A549 (cell line): ENCODE results near the gene ABCB1. TPM values are rescaled to one million over a fixed set of nuclear protein-coding genes. Genes with fewer than 3 reads are reported as not detected.

Experiments
- ATAC-seq, 2 experiments: fragments of 200-7000 bp in 1 of 2; fragments of >200 bp in 1 of 2; cut with Nextera tagmentation in 1 of 2; cut with Tn5 transposase in 1 of 2; 3 replicates each; pipeline versions ENCODE4 v1.8.0 to v1.9.1; 2018 to 2020; ENCODE audit warnings: mild to moderate bottlenecking in 1 of 2, moderate library complexity in 1 of 2
- CTCF ChIA-PET: fragments of 300-600 bp; sonication (Branson Sonifier 250); formaldehyde crosslinking; extraction: SDS; loops from one replicate; lab custom pipeline; 2021; ENCODE audit warnings: antibody characterized with exemption, inconsistent platforms; lab: Yijun Ruan, JAX
- POLR2A ChIA-PET: fragments of 350-600 bp; formaldehyde crosslinking; extraction: SDS; loops from one replicate; lab custom pipeline; 2021; ENCODE audit warnings: antibody characterized with exemption, inconsistent platforms; lab: Yijun Ruan, JAX
- DNase-seq, 2 experiments: peaks; one replicate each; pipeline versions ENCODE4 v3.0.0 to v3.0.0-alpha.2; 2011 to 2016; ENCODE audit warnings: low read depth in 1 of 2, low spot score in 1 of 2
- FAIRE-seq: peaks from 2 replicates; lab custom pipeline; 2011; peaks lifted over from hg19 to GRCh38; lab: Jason Lieb, UNC
- H3K27ac ChIP-seq, 2 experiments: fragments of >200 bp; sonication (Bioruptor Twin); formaldehyde crosslinking; 3 replicates each; pipeline ENCODE4 v1.5.1; 2016 to 2017
- H3K4me1 ChIP-seq: fragments of >200 bp; sonication (Bioruptor Twin); formaldehyde crosslinking; 3 replicates; pipeline ENCODE4 v1.6.1; 2016
- H3K4me2 ChIP-seq: fragments of >200 bp; sonication (Bioruptor Twin); formaldehyde crosslinking; 3 replicates; pipeline ENCODE4 v1.6.1; 2016
- H3K4me3 ChIP-seq: fragments of >200 bp; sonication (Bioruptor Twin); formaldehyde crosslinking; 3 replicates; pipeline ENCODE4 v1.5.1; 2016
- H3K9me3 ChIP-seq: fragments of >200 bp; sonication (Bioruptor Twin); formaldehyde crosslinking; 3 replicates; pipeline ENCODE4 v1.6.1; 2016
- ATOH8 ChIP-seq: fragments of 250-450 bp; sonication (Bioruptor Pico); IDR thresholded peaks from 2 replicates; pipeline ENCODE4 v1.5.0; 2020; ENCODE audit warnings: low read depth, mild to moderate bottlenecking, moderate library complexity
- BCL3 ChIP-seq: fragments of >200 bp; sonication (Bioruptor Twin); formaldehyde crosslinking; IDR thresholded peaks from 3 replicates; pipeline ENCODE4 v1.6.1; 2016
- CBX8 ChIP-seq: fragments of 200-600 bp; sonication (generic); IDR thresholded peaks from 2 replicates; pipeline ENCODE4 v1.6.1; 2016
- CHD2 ChIP-seq: fragments of 150-350 bp; IDR thresholded peaks from 2 replicates; pipeline ENCODE4 v1.6.1; 2014; ENCODE audit warnings: low read length; ENCODE audit not compliant: partially characterized antibody
- CTCF ChIP-seq: fragments of >200 bp; sonication (Bioruptor Twin); formaldehyde crosslinking; IDR thresholded peaks from 3 replicates; pipeline ENCODE4 v1.5.1; 2016
- EHMT2 ChIP-seq: fragments of 200-600 bp; sonication (generic); IDR thresholded peaks from 2 replicates; pipeline ENCODE4 v1.6.1; 2016; ENCODE audit warnings: antibody characterized with exemption, low read depth, mild to moderate bottlenecking, moderate library complexity
- EP300 ChIP-seq, 2 experiments: fragments of >200 bp; sonication (Bioruptor Twin); formaldehyde crosslinking; IDR thresholded peaks; 2 replicates in 1 of 2; 3 replicates in 1 of 2; pipeline ENCODE4 v1.6.1; 2016 to 2017
- GATA3 ChIP-seq: IDR thresholded peaks from 2 replicates; pipeline ENCODE4 v1.6.1; 2012; ENCODE audit warnings: borderline replicate concordance
- HEYL ChIP-seq: fragments of 250-450 bp; sonication (Bioruptor Pico); IDR thresholded peaks from 2 replicates; pipeline ENCODE4 v1.8.0; 2021; ENCODE audit warnings: mild to moderate bottlenecking, moderate library complexity
- HMGXB4 ChIP-seq: fragments of 250-450 bp; sonication (Bioruptor Pico); IDR thresholded peaks from 2 replicates; pipeline ENCODE4 v1.5.0; 2021; ENCODE audit warnings: mild to moderate bottlenecking, moderate library complexity, borderline replicate concordance
- HOXA7 ChIP-seq: fragments of 250-450 bp; sonication (Bioruptor Pico); IDR thresholded peaks from 2 replicates; pipeline ENCODE4 v1.5.0; 2020; ENCODE audit warnings: mild to moderate bottlenecking, moderate library complexity
- HOXB5 ChIP-seq: fragments of 250-450 bp; sonication (Bioruptor Pico); IDR thresholded peaks from 2 replicates; pipeline ENCODE4 v1.5.0; 2020; ENCODE audit warnings: mild to moderate bottlenecking, moderate library complexity
- JUNB ChIP-seq: fragments of >200 bp; sonication (Bioruptor Twin); formaldehyde crosslinking; IDR thresholded peaks from 2 replicates; pipeline ENCODE4 v1.6.1; 2016
- MAFK ChIP-seq: fragments of 450-650 bp; IDR thresholded peaks from 2 replicates; pipeline ENCODE4 v1.6.1; 2014; ENCODE audit not compliant: partially characterized antibody
- MYC ChIP-seq: IDR thresholded peaks from 2 replicates; pipeline ENCODE4 v1.6.1; 2012; ENCODE audit warnings: mild to moderate bottlenecking, inconsistent platforms, low read length, improper control_type of control experiment, borderline replicate concordance
- NFE2L2 ChIP-seq: fragments of 150-350 bp; conservative IDR thresholded peaks from 2 replicates; pipeline ENCODE4 v1.6.1; 2014; ENCODE audit warnings: low read length
- RAD21 ChIP-seq, 2 experiments: fragments of >200 bp in 1 of 2; sonication (Bioruptor Twin) in 1 of 2; formaldehyde crosslinking in 1 of 2; IDR thresholded peaks in 1 of 2; conservative IDR thresholded peaks in 1 of 2; 2 replicates in 1 of 2; 3 replicates in 1 of 2; pipeline ENCODE4 v1.6.1; 2012 to 2018; ENCODE audit warnings: inconsistent platforms in 1 of 2
- RCOR1 ChIP-seq: fragments of 150-350 bp; IDR thresholded peaks from 2 replicates; pipeline ENCODE4 v1.6.1; 2014; ENCODE audit warnings: antibody characterized with exemption, low read length, low read depth
- SMC3 ChIP-seq: fragments of >200 bp; sonication (Bioruptor Twin); formaldehyde crosslinking; IDR thresholded peaks from 3 replicates; pipeline ENCODE4 v1.6.1; 2018; ENCODE audit warnings: inconsistent platforms
- TFCP2L1 ChIP-seq: fragments of 250-450 bp; sonication (Bioruptor Pico); IDR thresholded peaks from 2 replicates; pipeline ENCODE4 v1.5.0; 2021; ENCODE audit warnings: mild to moderate bottlenecking
- ZC3H11A ChIP-seq: fragments of 450-650 bp; IDR thresholded peaks from 2 replicates; pipeline ENCODE4 v1.6.1; 2014; ENCODE audit warnings: antibody characterized with exemption, mild to moderate bottlenecking
- ZFP36 ChIP-seq: fragments of 450-650 bp; IDR thresholded peaks from 2 replicates; pipeline ENCODE4 v1.6.1; 2014; ENCODE audit warnings: borderline replicate concordance; ENCODE audit not compliant: partially characterized antibody
- ZNF302 ChIP-seq: fragments of 250-450 bp; sonication (Bioruptor Pico); IDR thresholded peaks from 2 replicates; pipeline ENCODE4 v1.9.0; 2021; ENCODE audit warnings: inconsistent platforms, mild to moderate bottlenecking, moderate library complexity
- WGBS: methylation state at CpG from one replicate; pipeline ENCODE4 v1.1.6; 2017; ENCODE audit errors: missing lambda C conversion rate; 5-methylcytosine and 5-hydroxymethylcytosine counted together
- polyA plus RNA-seq, 4 experiments: library from polyadenylated mRNA; depleted of rRNA in 3 of 4; stranded (reverse); fragments of >200 nt; fragmentation: RNase III in 1 of 4; extraction: RNeasy Plus Mini Kit Qiagen cat#74134 plus additional on column Dnase treatment in 1 of 4; gene quantifications; 2 replicates in 3 of 4; 3 replicates in 1 of 4; pipeline ENCODE4 v1.2.3, GENCODE V29; 2011 to 2017

The ABCB1 gene
- polyA plus RNA-seq, 2 of the 4 experiments (the other 2 are of a cell fraction) = 0.05 TPM; not detected in 1

- TF ChIP-seq HMGXB4 (CRISPR knock-in tag) = no peak
- TF ChIP-seq BCL3 = no peak
- TF ChIP-seq MYC = no peak
- TF ChIP-seq CBX8 = no peak
- no peak for TF ChIP-seq CTCF
Measured at GRCh38 chr7:87530126-87530525, 70.6 kb downstream of the ABCB1 start (continued).

GRCh38 chr7:87528730-87529129 lies 72.0 kb downstream of the ABCB1 start:
- Histone ChIP-seq H3K27ac (no peak overlapping the region), H3K4me1 (no peaks in the 10 kb centered on the region), H3K4me2 (no peak overlapping the region), H3K4me3 (no peak overlapping the region), H3K9me3 (no peaks in the 10 kb centered on the region)
- ATAC-seq = no peak
- no peak for DNase-seq
- TF ChIP-seq EHMT2 (no peak), BCL3 (no peak), JUNB (no peak), MAFK (no peak)
- ChIA-PET POLR2A (no interaction called here), CTCF (no interaction called here)
- WGBS = 4% methylated on average over 2 of the region's 2 CpGs
- no peak for FAIRE-seq

GRCh38 chr7:87518735-87519134 lies 81.9 kb downstream of the ABCB1 start:
- H3K4me3 ChIP-seq = no peak overlapping the region
- H3K9me3 ChIP-seq = no peaks in the 10 kb centered on the region
- POLR2A ChIA-PET = no interaction called here
- TF ChIP-seq CHD2 = no peak
- H3K27ac ChIP-seq = no peak overlapping the region
- no peaks in the 10 kb centered on the region for H3K4me1 ChIP-seq
- H3K4me2 ChIP-seq = no peak overlapping the region
- 7% methylated on average over 2 of the region's 2 CpGs for WGBS
- CTCF ChIA-PET = no interaction called here
- FAIRE-seq (no peak), DNase-seq (no peak), ATAC-seq (no peak)

GRCh38 chr7:87517891-87518290 lies 82.8 kb downstream of the ABCB1 start:
- no peak for ATAC-seq
- no peak for DNase-seq
- Histone ChIP-seq H3K4me1 (no peaks in the 10 kb centered on the region), H3K4me3 (no peak overlapping the region), H3K9me3 (no peaks in the 10 kb centered on the region), H3K4me2 (no peak overlapping the region), H3K27ac (no peak overlapping the region)
- ChIA-PET POLR2A (no interaction called here), CTCF (interaction anchor here (2.2 kb wide), 1 partner anchor 12 kb away, joined by 6 read pairs; no protein-coding TSS in a partner anchor)
- 43% methylated on average over 3 of the region's 3 CpGs for WGBS
- no peak for FAIRE-seq
- TF ChIP-seq GATA3 (no peak), EP300 (IDR thresholded peaks at IDR 0.05) (no peak), SMC3 (no peak), ATOH8 (CRISPR knock-in tag) (no peak), HOXB5 (CRISPR knock-in tag) (no peak), ZFP36 (no peak), RAD21 (conservative IDR thresholded peaks at IDR 0.05 in 1 of 2, IDR thresholded peaks at IDR 0.05 in 1 of 2) (no peak), NFE2L2 (no peak), CHD2 (no peak), HOXA7 (CRISPR knock-in tag) (no peak), CTCF (no peak), CBX8 (no peak), TFCP2L1 (CRISPR knock-in tag) (no peak), HEYL (no peak), ZC3H11A (no peak), ZNF302 (CRISPR knock-in tag) (no peak), RCOR1 (no peak), MAFK (no peak)
